ENCODE measurements around the gene DTNB.
A peak's percentile ranks its signal among the peaks of the same experiment; 100 is the strongest.
"Not testable (repeated sequence)": the region's sequence is repeated elsewhere in the genome, so short reads cannot be mapped to it uniquely, and the experiment has no call there.

The DTNB gene

GRCh38 chr2:25673300-25674076 lies at the start of gene DTNB:
Gene DTNB, minus strand, starts transcription at chr2:25673577. Its CDS starts 20,917 bp downstream, at chr2:25652660.
- peak; percentile 78 for DNase-seq

- peak; percentile 12 for DNase-seq
Measured at GRCh38 chr2:25722224-25722623, 48.8 kb upstream of the DTNB start.

GRCh38 chr2:25720575-25720974 lies 47.2 kb upstream of the DTNB start:
- DNase-seq: no peak

- DNase-seq: no peak
Measured at GRCh38 chr2:25714740-25715139, 41.4 kb upstream of the DTNB start.

- DNase-seq: no peak
Measured at GRCh38 chr2:25712455-25712854, 39.1 kb upstream of the DTNB start.

GRCh38 chr2:25711675-25712354 lies 38.4 kb upstream of the DTNB start:
- no peak for DNase-seq

- DNase-seq: no peak
Measured at GRCh38 chr2:25710750-25711149, 37.4 kb upstream of the DTNB start.

GRCh38 chr2:25709349-25709748 lies 36.0 kb upstream of the DTNB start:
- DNase-seq: no peak

- no peak for DNase-seq
Measured at GRCh38 chr2:25707927-25708590, 34.7 kb upstream of the DTNB start.

GRCh38 chr2:25705575-25705974 lies 32.2 kb upstream of the DTNB start:
- not testable (repeated sequence) for DNase-seq

GRCh38 chr2:25701801-25702200 lies 28.4 kb upstream of the DTNB start:
- DNase-seq: no peak

- DNase-seq: peak; percentile 47
Measured at GRCh38 chr2:25700221-25700660, 26.9 kb upstream of the DTNB start.

GRCh38 chr2:25699216-25699615 lies 25.8 kb upstream of the DTNB start:
- DNase-seq: no peak

- DNase-seq: peak; percentile 43
Measured at GRCh38 chr2:25698752-25699151, 25.4 kb upstream of the DTNB start.

GRCh38 chr2:25697559-25698341 lies 24.4 kb upstream of the DTNB start:
- no peak for DNase-seq

- DNase-seq: no peak
Measured at GRCh38 chr2:25692737-25693445, 19.5 kb upstream of the DTNB start.

- DNase-seq: no peak
Measured at GRCh38 chr2:25692143-25692542, 18.8 kb upstream of the DTNB start.

- no peak for DNase-seq
Measured at GRCh38 chr2:25690058-25690457, 16.7 kb upstream of the DTNB start.

GRCh38 chr2:25688236-25688635 lies 14.9 kb upstream of the DTNB start:
- DNase-seq: no peak

- DNase-seq: no peak
Measured at GRCh38 chr2:25685741-25686140, 12.4 kb upstream of the DTNB start.

- DNase-seq: no peak
Measured at GRCh38 chr2:25684577-25685473, 11.4 kb upstream of the DTNB start.
